HG03521 (cell line): ENCODE measurements around the gene UBAC2.
"Not testable (repeated sequence)": the region's sequence is repeated elsewhere in the genome, so short reads cannot be mapped to it uniquely, and the experiment has no call there.

ENCODE experiments used
- ATAC-seq: cut with Tn5 transposase; IDR thresholded peaks from one replicate; pipeline ENCODE4 v1.9.1; 2021; ENCODE audit warnings: mild to moderate bottlenecking, moderate library complexity; ENCODE audit not compliant: unreplicated experiment

The UBAC2 gene

GRCh38 chr13:99405966-99406365 lies 205.3 kb downstream of the UBAC2 start:
- no peak for ATAC-seq

- ATAC-seq = no peak
These were observed 206.1 kb downstream of the UBAC2 start for GRCh38 chr13:99406799-99407201.

- ATAC-seq = no peak
These were observed 207.4 kb downstream of the UBAC2 start for GRCh38 chr13:99407906-99408702.

- no peak for ATAC-seq
These were observed 208.0 kb downstream of the UBAC2 start for GRCh38 chr13:99408703-99409000.

- ATAC-seq = not testable (repeated sequence)
These were observed 208.9 kb downstream of the UBAC2 start for GRCh38 chr13:99409461-99410083.

GRCh38 chr13:99410646-99411475 lies 210.2 kb downstream of the UBAC2 start:
- ATAC-seq = not testable (repeated sequence)

- no peak for ATAC-seq
These were observed 212.2 kb downstream of the UBAC2 start for GRCh38 chr13:99412856-99413255.

- ATAC-seq = no peak
These were observed 213.7 kb downstream of the UBAC2 start for GRCh38 chr13:99414048-99414995.

GRCh38 chr13:99415014-99415650 lies 214.5 kb downstream of the UBAC2 start:
- no peak for ATAC-seq

GRCh38 chr13:99415851-99416331 lies 215.2 kb downstream of the UBAC2 start:
- no peak for ATAC-seq

GRCh38 chr13:99416411-99417121 lies 215.9 kb downstream of the UBAC2 start:
- no peak for ATAC-seq

- no peak for ATAC-seq
These were observed 216.8 kb downstream of the UBAC2 start for GRCh38 chr13:99417201-99418102.

GRCh38 chr13:99418103-99418842 lies 217.6 kb downstream of the UBAC2 start:
- no peak for ATAC-seq

- no peak for ATAC-seq
These were observed 218.1 kb downstream of the UBAC2 start for GRCh38 chr13:99418843-99419140.

GRCh38 chr13:99419591-99420243 lies 219.1 kb downstream of the UBAC2 start:
- ATAC-seq = no peak

- ATAC-seq = no peak
These were observed 220.6 kb downstream of the UBAC2 start for GRCh38 chr13:99421271-99421670.
